H9 (cell line): ENCODE data around the gene S100A3. TPM values are rescaled to one million over a fixed set of nuclear protein-coding genes. Genes with fewer than 3 reads are reported as not detected.

Experiments
- DNase-seq: peaks from one replicate; pipeline ENCODE4 v3.0.0-alpha.2; 2017
- H2AFZ ChIP-seq: one replicate; pipeline ENCODE4 v1.6.1; 2013; ENCODE audit warnings: mild to moderate bottlenecking, low read length, control low read depth, moderate library complexity
- H2AK5ac ChIP-seq: 2 replicates; pipeline ENCODE4 v1.6.1; 2013; ENCODE audit warnings: low read length, control low read depth, mixed read lengths; ENCODE audit not compliant: insufficient read length
- H2BK120ac ChIP-seq: one replicate; pipeline ENCODE4 v1.6.1; 2013; ENCODE audit warnings: low read depth, mild to moderate bottlenecking, low read length, control low read depth, inconsistent platforms; ENCODE audit not compliant: poor library complexity, severe bottlenecking
- H2BK12ac ChIP-seq: 2 replicates; pipeline ENCODE4 v1.6.1; 2013; ENCODE audit warnings: low read length, control low read depth, mixed read lengths, low read depth; ENCODE audit not compliant: insufficient read length
- H2BK15ac ChIP-seq: 2 replicates; pipeline ENCODE4 v1.6.1; 2013; ENCODE audit warnings: low read depth, low read length, control low read depth
- H2BK20ac ChIP-seq: one replicate; pipeline ENCODE4 v1.6.1; 2013; ENCODE audit warnings: low read depth, mild to moderate bottlenecking, low read length, control low read depth, inconsistent platforms; ENCODE audit not compliant: poor library complexity, severe bottlenecking
- H2BK5ac ChIP-seq: 2 replicates; pipeline ENCODE4 v1.6.1; 2013; ENCODE audit warnings: low read length, control low read depth, mixed read lengths; ENCODE audit not compliant: insufficient read length
- H3K14ac ChIP-seq: 2 replicates; pipeline ENCODE4 v1.6.1; 2013; ENCODE audit warnings: low read length, control low read depth; ENCODE audit not compliant: insufficient read depth
- H3K18ac ChIP-seq: 2 replicates; pipeline ENCODE4 v1.6.1; 2013; ENCODE audit warnings: low read depth, mild to moderate bottlenecking, mixed read lengths, low read length, control low read depth; ENCODE audit not compliant: insufficient read length
- H3K23ac ChIP-seq: 2 replicates; pipeline ENCODE4 v1.6.1; 2013; ENCODE audit warnings: low read length, control low read depth, mixed read lengths, low read depth; ENCODE audit not compliant: insufficient read length
- H3K23me2 ChIP-seq: 2 replicates; pipeline ENCODE4 v1.6.1; 2013; ENCODE audit warnings: low read depth, mild to moderate bottlenecking, mixed read lengths, low read length, control low read depth; ENCODE audit not compliant: insufficient read length, poor library complexity, severe bottlenecking
- H3K27ac ChIP-seq: 2 replicates; pipeline ENCODE4 v1.5.1; 2013; ENCODE audit warnings: low read length, control low read depth, mixed read lengths, low read depth; ENCODE audit not compliant: insufficient read length
- H3K27me3 ChIP-seq: 2 replicates; pipeline ENCODE4 v1.6.1; 2013; ENCODE audit warnings: low read length, control low read depth, inconsistent platforms; ENCODE audit not compliant: insufficient read depth
- H3K4ac ChIP-seq: 2 replicates; pipeline ENCODE4 v1.6.1; 2013; ENCODE audit warnings: low read depth, mild to moderate bottlenecking, control low read depth, inconsistent platforms, low read length, moderate library complexity
- H3K4me1 ChIP-seq: 2 replicates; pipeline ENCODE4 v1.6.1; 2013; ENCODE audit warnings: low read length, control low read depth, inconsistent platforms; ENCODE audit not compliant: insufficient read depth
- H3K4me2 ChIP-seq: 2 replicates; pipeline ENCODE4 v1.6.1; 2013; ENCODE audit warnings: low read length, control low read depth, mixed read lengths; ENCODE audit not compliant: insufficient read length, insufficient read depth
- H3K56ac ChIP-seq: 2 replicates; pipeline ENCODE4 v1.6.1; 2013; ENCODE audit warnings: low read depth, mild to moderate bottlenecking, mixed read lengths, low read length, control low read depth; ENCODE audit not compliant: insufficient read length
- H3K79me1 ChIP-seq: 2 replicates; pipeline ENCODE4 v1.6.1; 2013; ENCODE audit warnings: low read depth, mild to moderate bottlenecking, moderate library complexity, low read length, control low read depth, inconsistent platforms; ENCODE audit not compliant: insufficient read depth, poor library complexity, severe bottlenecking
- H3K79me2 ChIP-seq: 2 replicates; pipeline ENCODE4 v1.6.1; 2013; ENCODE audit warnings: low read length, control low read depth, inconsistent platforms; ENCODE audit not compliant: insufficient read depth
- H3K9ac ChIP-seq: 2 replicates; pipeline ENCODE4 v1.6.1; 2013; ENCODE audit warnings: low read length, control low read depth, mixed read lengths; ENCODE audit not compliant: insufficient read length; ENCODE audit errors: extremely low read depth
- H3K9me3 ChIP-seq: one replicate; pipeline ENCODE4 v1.6.1; 2013; ENCODE audit warnings: low read depth, low read length, inconsistent platforms; ENCODE audit not compliant: control insufficient read depth
- H3T11ph ChIP-seq: one replicate; pipeline ENCODE4 v1.6.1; 2013; ENCODE audit warnings: mild to moderate bottlenecking, low read length, control low read depth, inconsistent platforms
- H4K20me1 ChIP-seq: one replicate; pipeline ENCODE4 v1.6.1; 2013; ENCODE audit not compliant: control insufficient read depth, insufficient read length, insufficient read depth
- H4K5ac ChIP-seq: 2 replicates; pipeline ENCODE4 v1.6.1; 2013; ENCODE audit warnings: low read depth, mild to moderate bottlenecking, mixed read lengths, low read length, control low read depth; ENCODE audit not compliant: insufficient read length
- H4K8ac ChIP-seq: replicated peaks from 2 replicates; pipeline ENCODE4 v1.6.1; 2013; ENCODE audit warnings: low read length, control low read depth, mixed read lengths, low read depth; ENCODE audit not compliant: insufficient read length
- H4K91ac ChIP-seq: 2 replicates; pipeline ENCODE4 v1.6.1; 2013; ENCODE audit warnings: low read depth, mild to moderate bottlenecking, moderate library complexity, mixed read lengths, low read length, control low read depth; ENCODE audit not compliant: insufficient read length
- H3K27ac Mint-ChIP-seq, 3 experiments: 2 replicates in 2 of 3; 3 replicates in 1 of 3; pipeline ENCODE4 v1.8.0; 2020 to 2021; ENCODE audit warnings: mixed read lengths in 3 of 3, mild to moderate bottlenecking in 1 of 3, moderate library complexity in 1 of 3
- H3K27me3 Mint-ChIP-seq: 2 replicates; pipeline ENCODE4 v1.8.0; 2021; ENCODE audit warnings: low read depth, mild to moderate bottlenecking, moderate library complexity, mixed read lengths
- H3K36me3 Mint-ChIP-seq, 3 experiments: 2 replicates in 2 of 3; 3 replicates in 1 of 3; pipeline ENCODE4 v1.8.0; 2020 to 2021; ENCODE audit warnings: low read depth in 3 of 3, mixed read lengths in 3 of 3; ENCODE audit not compliant: insufficient read depth in 1 of 3
- H3K4me1 Mint-ChIP-seq, 2 experiments: 2 replicates each; pipeline ENCODE4 v1.8.0; 2020; ENCODE audit warnings: mixed read lengths in 2 of 2
- H3K4me3 Mint-ChIP-seq, 2 experiments: 2 replicates in 1 of 2; 3 replicates in 1 of 2; pipeline ENCODE4 v1.8.0; 2020 to 2021; ENCODE audit warnings: mild to moderate bottlenecking in 2 of 2, mixed read lengths in 2 of 2, moderate library complexity in 1 of 2
- H3K9me3 Mint-ChIP-seq, 2 experiments: 2 replicates in 1 of 2; 3 replicates in 1 of 2; pipeline ENCODE4 v1.8.0; 2020; ENCODE audit warnings: mild to moderate bottlenecking in 2 of 2, mixed read lengths in 2 of 2, moderate library complexity in 1 of 2
- WGBS: extraction: QIAGEN DNeasy Blood & Tissue Kit; methylation state at CpG from one replicate; pipeline ENCODE4 v1.1.7; 2013; ENCODE audit warnings: missing lambda C conversion rate, low lambda C conversion rate, mixed read lengths; ENCODE audit not compliant: insufficient read length; ENCODE audit errors: extremely low coverage; 5-methylcytosine and 5-hydroxymethylcytosine counted together
- total RNA-seq: library from RNA; stranded (reverse); gene quantifications from 2 replicates; pipeline ENCODE4 v1.2.1, GENCODE V29; 2021
- TF ChIP-seq, protein P1 (sequence below): fragments of 200-600 bp; sonication (generic); conservative IDR thresholded peaks from 3 replicates; pipeline ENCODE4 v1.8.0; 2021; ENCODE audit warnings: antibody characterized with exemption, mild to moderate bottlenecking

S100A3 gene
- total RNA-seq, 1 experiment from 2014 or later: not detected

DNA sequence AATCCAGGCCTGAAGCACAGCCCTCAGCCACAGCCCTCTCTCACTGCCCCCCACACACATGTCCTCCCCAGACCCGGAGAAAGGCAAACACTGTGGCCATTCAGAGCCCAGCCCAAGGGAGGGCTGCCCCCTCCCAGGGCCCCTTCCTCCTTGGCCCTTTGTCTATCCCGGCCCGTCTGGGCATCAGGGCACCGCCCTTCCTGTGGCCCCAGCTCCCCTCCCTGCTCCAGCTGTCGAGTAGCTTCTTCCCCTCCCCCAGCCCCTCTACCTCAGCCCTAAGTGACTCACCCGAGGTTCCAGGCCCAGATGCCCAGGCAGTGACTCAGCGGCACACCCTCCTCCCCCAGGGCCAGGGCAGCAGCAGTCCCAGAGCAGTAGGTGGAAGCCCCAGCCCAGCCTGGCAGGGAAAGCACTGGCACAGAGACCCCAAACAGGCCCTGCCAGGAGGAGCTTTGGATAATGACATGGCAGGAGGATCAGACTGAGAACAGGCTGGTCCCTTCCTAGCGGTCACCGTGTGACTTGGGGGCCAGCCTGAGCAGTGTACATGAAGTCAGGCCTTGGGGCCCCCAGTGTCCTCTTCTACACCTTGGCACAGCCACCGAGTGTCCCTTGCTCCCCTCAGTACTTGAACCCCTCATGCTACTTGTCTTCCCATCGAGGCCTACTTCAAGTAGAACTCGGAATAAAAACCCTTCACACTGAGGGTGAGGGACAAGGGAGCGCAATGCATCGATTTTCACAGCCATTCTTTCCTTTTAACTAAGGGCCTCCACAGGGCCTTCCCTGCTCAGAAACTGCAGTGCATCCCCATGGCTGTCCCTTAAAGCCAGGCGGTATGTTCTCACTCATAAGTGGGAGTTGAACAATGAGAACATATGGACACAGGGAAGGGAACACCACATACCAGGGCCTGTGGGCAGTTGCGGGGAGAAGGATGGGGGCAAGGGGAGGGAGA, 17.6 kb upstream of the S100A3 start:
- no peaks in the 10 kb centered on the region for H3K27me3 ChIP-seq
- no peaks in the 10 kb centered on the region for H3K9me3 Mint-ChIP-seq
- peak overlapping the region; percentile 78 for H3K18ac ChIP-seq
- TF ChIP-seq, protein P1, sequence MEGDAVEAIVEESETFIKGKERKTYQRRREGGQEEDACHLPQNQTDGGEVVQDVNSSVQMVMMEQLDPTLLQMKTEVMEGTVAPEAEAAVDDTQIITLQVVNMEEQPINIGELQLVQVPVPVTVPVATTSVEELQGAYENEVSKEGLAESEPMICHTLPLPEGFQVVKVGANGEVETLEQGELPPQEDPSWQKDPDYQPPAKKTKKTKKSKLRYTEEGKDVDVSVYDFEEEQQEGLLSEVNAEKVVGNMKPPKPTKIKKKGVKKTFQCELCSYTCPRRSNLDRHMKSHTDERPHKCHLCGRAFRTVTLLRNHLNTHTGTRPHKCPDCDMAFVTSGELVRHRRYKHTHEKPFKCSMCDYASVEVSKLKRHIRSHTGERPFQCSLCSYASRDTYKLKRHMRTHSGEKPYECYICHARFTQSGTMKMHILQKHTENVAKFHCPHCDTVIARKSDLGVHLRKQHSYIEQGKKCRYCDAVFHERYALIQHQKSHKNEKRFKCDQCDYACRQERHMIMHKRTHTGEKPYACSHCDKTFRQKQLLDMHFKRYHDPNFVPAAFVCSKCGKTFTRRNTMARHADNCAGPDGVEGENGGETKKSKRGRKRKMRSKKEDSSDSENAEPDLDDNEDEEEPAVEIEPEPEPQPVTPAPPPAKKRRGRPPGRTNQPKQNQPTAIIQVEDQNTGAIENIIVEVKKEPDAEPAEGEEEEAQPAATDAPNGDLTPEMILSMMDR: no peak
- peaks cover 33 to 35% of the 10 kb centered on the region in 2 experiments for H3K4me1 Mint-ChIP-seq
- no peaks in the 10 kb centered on the region for H3K36me3 Mint-ChIP-seq
- H2BK15ac ChIP-seq: no peak overlapping the region
- H4K20me1 ChIP-seq: peaks cover 3% of the 10 kb centered on the region
- H2BK120ac ChIP-seq: peak overlapping the region; percentile 39
- H4K8ac ChIP-seq: no peak overlapping the region
- H3K4ac ChIP-seq: no peak overlapping the region
- H2AK5ac ChIP-seq: no peak overlapping the region
- H3K27ac Mint-ChIP-seq: peak overlapping the region; percentile 51 to 97 (median 76); a peak in 3 of 7 replicates
- H3T11ph ChIP-seq: no peak overlapping the region
- no peak overlapping the region for H4K91ac ChIP-seq
- H3K27me3 Mint-ChIP-seq: peaks cover 15% of the 10 kb centered on the region
- peaks cover 7% of the 10 kb centered on the region; the same call in 1 of the 2 replicates for H3K4me1 ChIP-seq
- no peak overlapping the region for H2BK20ac ChIP-seq
- no peak overlapping the region for H4K5ac ChIP-seq
- no CpG with 5 or more reads among the region's 16 CpGs for WGBS
- no peak overlapping the region for H3K4me2 ChIP-seq
- no peaks in the 10 kb centered on the region for H3K79me2 ChIP-seq
- no peaks in the 10 kb centered on the region for H3K23me2 ChIP-seq
- H3K23ac ChIP-seq: no peak overlapping the region
- peak; percentile 97 for DNase-seq
- H3K14ac ChIP-seq: peak overlapping the region; percentile 85
- H3K4me3 Mint-ChIP-seq: peak overlapping the region in 1 of 2 experiments; percentile 34; a peak in 1 of 5 replicates
- no peak overlapping the region for H3K56ac ChIP-seq
- H2AFZ ChIP-seq: no peak overlapping the region
- H2BK12ac ChIP-seq: peak overlapping the region; percentile 46
- H3K79me1 ChIP-seq: no peaks in the 10 kb centered on the region
- H3K9me3 ChIP-seq: no peaks in the 10 kb centered on the region
- no peak overlapping the region for H3K9ac ChIP-seq
- H2BK5ac ChIP-seq: no peak overlapping the region
- no peak overlapping the region for H3K27ac ChIP-seq
